Hindlimb muscle (tissue), 1 donor: ENCODE results near the gene TMEM167A. TPM values are rescaled to one million over a fixed set of nuclear protein-coding genes. Genes with fewer than 3 reads are reported as not detected.
"Not testable (repeated sequence)": the region's sequence is repeated elsewhere in the genome, so short reads cannot be mapped to it uniquely, and the experiment has no call there.

ENCODE experiments used
- DNase-seq: peaks from one replicate; pipeline ENCODE4 v3.0.0-alpha.2; 2013
- polyA plus RNA-seq: library from polyadenylated mRNA; unstranded; fragments of 120-200 nt; gene quantifications from one replicate; pipeline ENCODE4 v1.2.1, GENCODE V29; 2013; ENCODE audit not compliant: insufficient read length

The TMEM167A gene
- polyA plus RNA-seq, 1 donor, result 51.6 TPM

GRCh38 chr5:83085106-83085505 is 7.9 kb upstream of the TMEM167A start:
- DNase-seq, result no peak

GRCh38 chr5:83084336-83084735 is 7.1 kb upstream of the TMEM167A start:
- no peak for DNase-seq

GRCh38 chr5:83082750-83083149 is 5.6 kb upstream of the TMEM167A start:
- no peak for DNase-seq

- no peak for DNase-seq
Observed at GRCh38 chr5:83077662-83078261, 568 bp upstream of the TMEM167A start.

- no peak for DNase-seq
Observed at GRCh38 chr5:83072966-83073365, 4.2 kb downstream of the TMEM167A start.

GRCh38 chr5:83071286-83072051 is 5.7 kb downstream of the TMEM167A start:
- DNase-seq, result no peak

- DNase-seq, result no peak
Observed at GRCh38 chr5:83069096-83069799, 7.9 kb downstream of the TMEM167A start.

GRCh38 chr5:83067377-83067776 is 9.8 kb downstream of the TMEM167A start:
- DNase-seq, result not testable (repeated sequence)

- DNase-seq, result no peak
Observed at GRCh38 chr5:83066548-83067110, 10.6 kb downstream of the TMEM167A start.

- no peak for DNase-seq
Observed at GRCh38 chr5:83059341-83059740, 17.9 kb downstream of the TMEM167A start.

- DNase-seq, result no peak
Observed at GRCh38 chr5:83058726-83059125, 18.5 kb downstream of the TMEM167A start.

GRCh38 chr5:83055166-83055565 is 22.0 kb downstream of the TMEM167A start:
- no peak for DNase-seq

GRCh38 chr5:83050723-83051340 is 26.4 kb downstream of the TMEM167A start:
- DNase-seq, result no peak

- peak; percentile 36 for DNase-seq
Observed at GRCh38 chr5:83049370-83049885, 27.8 kb downstream of the TMEM167A start.

GRCh38 chr5:83048811-83049210 is 28.4 kb downstream of the TMEM167A start:
- no peak for DNase-seq

- DNase-seq, result no peak
Observed at GRCh38 chr5:83048277-83048676, 28.9 kb downstream of the TMEM167A start.

GRCh38 chr5:83044926-83045325 is 32.3 kb downstream of the TMEM167A start:
- DNase-seq, result no peak

- DNase-seq, result no peak
Observed at GRCh38 chr5:83042507-83042906, 34.7 kb downstream of the TMEM167A start.

- no peak for DNase-seq
Observed at GRCh38 chr5:83038924-83039323, 38.3 kb downstream of the TMEM167A start.

- no peak for DNase-seq
Observed at GRCh38 chr5:83036991-83037575, 40.1 kb downstream of the TMEM167A start.

GRCh38 chr5:83035373-83036100 is 41.7 kb downstream of the TMEM167A start:
- DNase-seq, result peak; percentile 55
